ENCODE data around the gene CYTH4. TPM values are rescaled to one million over a fixed set of nuclear protein-coding genes. Genes with fewer than 3 reads are reported as not detected.

The CYTH4 gene
- total and polyA plus RNA-seq, 2 experiments from 2014 or later: not detected

DNA sequence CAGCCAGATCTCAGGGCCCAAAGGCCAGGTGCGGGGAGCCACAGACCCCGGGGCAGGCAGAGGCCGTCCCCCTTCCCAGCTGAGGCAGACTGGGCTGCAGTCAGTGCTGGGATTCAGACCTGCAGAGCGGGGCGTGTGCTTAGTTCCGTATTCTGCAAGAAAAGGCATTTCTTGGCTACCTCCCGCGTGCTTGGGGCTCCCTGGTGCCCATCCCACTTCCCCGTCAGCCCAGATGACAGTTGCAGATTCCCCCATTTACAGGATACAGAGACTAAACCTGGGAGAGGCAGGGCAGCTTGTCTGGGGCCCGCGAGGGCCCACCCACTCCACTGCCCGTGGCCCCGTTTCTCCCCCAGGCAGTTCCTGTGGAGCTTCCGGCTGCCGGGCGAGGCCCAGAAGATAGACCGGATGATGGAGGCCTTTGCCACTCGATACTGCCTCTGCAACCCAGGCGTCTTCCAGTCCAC is 18.3 kb downstream of the CYTH4 start:
- ATAC-seq: no peak; the same call in 2 of the 3 replicates
- H3K27ac Mint-ChIP-seq: no peak overlapping the region

More for the DNA sequence above, 18.3 kb downstream of the CYTH4 start:
- TF ChIP-seq, protein P1, sequence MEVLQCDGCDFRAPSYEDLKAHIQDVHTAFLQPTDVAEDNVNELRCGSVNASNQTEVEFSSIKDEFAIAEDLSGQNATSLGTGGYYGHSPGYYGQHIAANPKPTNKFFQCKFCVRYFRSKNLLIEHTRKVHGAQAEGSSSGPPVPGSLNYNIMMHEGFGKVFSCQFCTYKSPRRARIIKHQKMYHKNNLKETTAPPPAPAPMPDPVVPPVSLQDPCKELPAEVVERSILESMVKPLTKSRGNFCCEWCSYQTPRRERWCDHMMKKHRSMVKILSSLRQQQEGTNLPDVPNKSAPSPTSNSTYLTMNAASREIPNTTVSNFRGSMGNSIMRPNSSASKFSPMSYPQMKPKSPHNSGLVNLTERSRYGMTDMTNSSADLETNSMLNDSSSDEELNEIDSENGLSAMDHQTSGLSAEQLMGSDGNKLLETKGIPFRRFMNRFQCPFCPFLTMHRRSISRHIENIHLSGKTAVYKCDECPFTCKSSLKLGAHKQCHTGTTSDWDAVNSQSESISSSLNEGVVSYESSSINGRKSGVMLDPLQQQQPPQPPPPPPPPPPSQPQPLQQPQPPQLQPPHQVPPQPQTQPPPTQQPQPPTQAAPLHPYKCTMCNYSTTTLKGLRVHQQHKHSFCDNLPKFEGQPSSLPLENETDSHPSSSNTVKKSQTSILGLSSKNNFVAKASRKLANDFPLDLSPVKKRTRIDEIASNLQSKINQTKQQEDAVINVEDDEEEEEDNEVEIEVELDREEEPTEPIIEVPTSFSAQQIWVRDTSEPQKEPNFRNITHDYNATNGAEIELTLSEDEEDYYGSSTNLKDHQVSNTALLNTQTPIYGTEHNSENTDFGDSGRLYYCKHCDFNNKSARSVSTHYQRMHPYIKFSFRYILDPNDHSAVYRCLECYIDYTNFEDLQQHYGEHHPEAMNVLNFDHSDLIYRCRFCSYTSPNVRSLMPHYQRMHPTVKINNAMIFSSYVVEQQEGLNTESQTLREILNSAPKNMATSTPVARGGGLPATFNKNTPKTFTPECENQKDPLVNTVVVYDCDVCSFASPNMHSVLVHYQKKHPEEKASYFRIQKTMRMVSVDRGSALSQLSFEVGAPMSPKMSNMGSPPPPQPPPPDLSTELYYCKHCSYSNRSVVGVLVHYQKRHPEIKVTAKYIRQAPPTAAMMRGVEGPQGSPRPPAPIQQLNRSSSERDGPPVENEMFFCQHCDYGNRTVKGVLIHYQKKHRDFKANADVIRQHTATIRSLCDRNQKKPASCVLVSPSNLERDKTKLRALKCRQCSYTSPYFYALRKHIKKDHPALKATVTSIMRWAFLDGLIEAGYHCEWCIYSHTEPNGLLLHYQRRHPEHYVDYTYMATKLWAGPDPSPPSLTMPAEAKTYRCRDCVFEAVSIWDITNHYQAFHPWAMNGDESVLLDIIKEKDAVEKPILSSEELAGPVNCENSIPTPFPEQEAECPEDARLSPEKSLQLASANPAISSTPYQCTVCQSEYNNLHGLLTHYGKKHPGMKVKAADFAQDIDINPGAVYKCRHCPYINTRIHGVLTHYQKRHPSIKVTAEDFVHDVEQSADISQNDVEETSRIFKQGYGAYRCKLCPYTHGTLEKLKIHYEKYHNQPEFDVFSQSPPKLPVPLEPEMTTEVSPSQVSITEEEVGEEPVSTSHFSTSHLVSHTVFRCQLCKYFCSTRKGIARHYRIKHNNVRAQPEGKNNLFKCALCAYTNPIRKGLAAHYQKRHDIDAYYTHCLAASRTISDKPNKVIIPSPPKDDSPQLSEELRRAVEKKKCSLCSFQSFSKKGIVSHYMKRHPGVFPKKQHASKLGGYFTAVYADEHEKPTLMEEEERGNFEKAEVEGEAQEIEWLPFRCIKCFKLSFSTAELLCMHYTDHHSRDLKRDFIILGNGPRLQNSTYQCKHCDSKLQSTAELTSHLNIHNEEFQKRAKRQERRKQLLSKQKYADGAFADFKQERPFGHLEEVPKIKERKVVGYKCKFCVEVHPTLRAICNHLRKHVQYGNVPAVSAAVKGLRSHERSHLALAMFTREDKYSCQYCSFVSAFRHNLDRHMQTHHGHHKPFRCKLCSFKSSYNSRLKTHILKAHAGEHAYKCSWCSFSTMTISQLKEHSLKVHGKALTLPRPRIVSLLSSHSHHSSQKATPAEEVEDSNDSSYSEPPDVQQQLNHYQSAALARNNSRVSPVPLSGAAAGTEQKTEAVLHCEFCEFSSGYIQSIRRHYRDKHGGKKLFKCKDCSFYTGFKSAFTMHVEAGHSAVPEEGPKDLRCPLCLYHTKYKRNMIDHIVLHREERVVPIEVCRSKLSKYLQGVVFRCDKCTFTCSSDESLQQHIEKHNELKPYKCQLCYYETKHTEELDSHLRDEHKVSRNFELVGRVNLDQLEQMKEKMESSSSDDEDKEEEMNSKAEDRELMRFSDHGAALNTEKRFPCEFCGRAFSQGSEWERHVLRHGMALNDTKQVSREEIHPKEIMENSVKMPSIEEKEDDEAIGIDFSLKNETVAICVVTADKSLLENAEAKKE (CRISPR knock-in tag; IDR thresholded peaks at IDR 0.05): no peak
- TF ChIP-seq, protein P2, sequence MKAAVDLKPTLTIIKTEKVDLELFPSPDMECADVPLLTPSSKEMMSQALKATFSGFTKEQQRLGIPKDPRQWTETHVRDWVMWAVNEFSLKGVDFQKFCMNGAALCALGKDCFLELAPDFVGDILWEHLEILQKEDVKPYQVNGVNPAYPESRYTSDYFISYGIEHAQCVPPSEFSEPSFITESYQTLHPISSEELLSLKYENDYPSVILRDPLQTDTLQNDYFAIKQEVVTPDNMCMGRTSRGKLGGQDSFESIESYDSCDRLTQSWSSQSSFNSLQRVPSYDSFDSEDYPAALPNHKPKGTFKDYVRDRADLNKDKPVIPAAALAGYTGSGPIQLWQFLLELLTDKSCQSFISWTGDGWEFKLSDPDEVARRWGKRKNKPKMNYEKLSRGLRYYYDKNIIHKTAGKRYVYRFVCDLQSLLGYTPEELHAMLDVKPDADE (IDR thresholded peaks at IDR 0.05): no peak
- TF ChIP-seq, protein P3, sequence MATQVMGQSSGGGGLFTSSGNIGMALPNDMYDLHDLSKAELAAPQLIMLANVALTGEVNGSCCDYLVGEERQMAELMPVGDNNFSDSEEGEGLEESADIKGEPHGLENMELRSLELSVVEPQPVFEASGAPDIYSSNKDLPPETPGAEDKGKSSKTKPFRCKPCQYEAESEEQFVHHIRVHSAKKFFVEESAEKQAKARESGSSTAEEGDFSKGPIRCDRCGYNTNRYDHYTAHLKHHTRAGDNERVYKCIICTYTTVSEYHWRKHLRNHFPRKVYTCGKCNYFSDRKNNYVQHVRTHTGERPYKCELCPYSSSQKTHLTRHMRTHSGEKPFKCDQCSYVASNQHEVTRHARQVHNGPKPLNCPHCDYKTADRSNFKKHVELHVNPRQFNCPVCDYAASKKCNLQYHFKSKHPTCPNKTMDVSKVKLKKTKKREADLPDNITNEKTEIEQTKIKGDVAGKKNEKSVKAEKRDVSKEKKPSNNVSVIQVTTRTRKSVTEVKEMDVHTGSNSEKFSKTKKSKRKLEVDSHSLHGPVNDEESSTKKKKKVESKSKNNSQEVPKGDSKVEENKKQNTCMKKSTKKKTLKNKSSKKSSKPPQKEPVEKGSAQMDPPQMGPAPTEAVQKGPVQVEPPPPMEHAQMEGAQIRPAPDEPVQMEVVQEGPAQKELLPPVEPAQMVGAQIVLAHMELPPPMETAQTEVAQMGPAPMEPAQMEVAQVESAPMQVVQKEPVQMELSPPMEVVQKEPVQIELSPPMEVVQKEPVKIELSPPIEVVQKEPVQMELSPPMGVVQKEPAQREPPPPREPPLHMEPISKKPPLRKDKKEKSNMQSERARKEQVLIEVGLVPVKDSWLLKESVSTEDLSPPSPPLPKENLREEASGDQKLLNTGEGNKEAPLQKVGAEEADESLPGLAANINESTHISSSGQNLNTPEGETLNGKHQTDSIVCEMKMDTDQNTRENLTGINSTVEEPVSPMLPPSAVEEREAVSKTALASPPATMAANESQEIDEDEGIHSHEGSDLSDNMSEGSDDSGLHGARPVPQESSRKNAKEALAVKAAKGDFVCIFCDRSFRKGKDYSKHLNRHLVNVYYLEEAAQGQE (IDR thresholded peaks at IDR 0.05; ENCODE audit: unreplicated experiment): no peak
- no peak for TF ChIP-seq ZNF114 (CRISPR knock-in tag; IDR thresholded peaks at IDR 0.05)
- TF ChIP-seq, protein P4, sequence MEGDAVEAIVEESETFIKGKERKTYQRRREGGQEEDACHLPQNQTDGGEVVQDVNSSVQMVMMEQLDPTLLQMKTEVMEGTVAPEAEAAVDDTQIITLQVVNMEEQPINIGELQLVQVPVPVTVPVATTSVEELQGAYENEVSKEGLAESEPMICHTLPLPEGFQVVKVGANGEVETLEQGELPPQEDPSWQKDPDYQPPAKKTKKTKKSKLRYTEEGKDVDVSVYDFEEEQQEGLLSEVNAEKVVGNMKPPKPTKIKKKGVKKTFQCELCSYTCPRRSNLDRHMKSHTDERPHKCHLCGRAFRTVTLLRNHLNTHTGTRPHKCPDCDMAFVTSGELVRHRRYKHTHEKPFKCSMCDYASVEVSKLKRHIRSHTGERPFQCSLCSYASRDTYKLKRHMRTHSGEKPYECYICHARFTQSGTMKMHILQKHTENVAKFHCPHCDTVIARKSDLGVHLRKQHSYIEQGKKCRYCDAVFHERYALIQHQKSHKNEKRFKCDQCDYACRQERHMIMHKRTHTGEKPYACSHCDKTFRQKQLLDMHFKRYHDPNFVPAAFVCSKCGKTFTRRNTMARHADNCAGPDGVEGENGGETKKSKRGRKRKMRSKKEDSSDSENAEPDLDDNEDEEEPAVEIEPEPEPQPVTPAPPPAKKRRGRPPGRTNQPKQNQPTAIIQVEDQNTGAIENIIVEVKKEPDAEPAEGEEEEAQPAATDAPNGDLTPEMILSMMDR (conservative IDR thresholded peaks at IDR 0.05; ENCODE audit: low read depth in 2 of 2): no peak
- Mint-ChIP-seq H3K9me3 (no peaks in the 10 kb centered on the region), H3K27me3 (ENCODE audit: insufficient read depth, low read depth, poor library complexity) (peaks cover 19% of the 10 kb centered on the region), H3K4me1 (peaks cover 26% of the 10 kb centered on the region), H3K36me3 (ENCODE audit: low read depth) (no peaks in the 10 kb centered on the region), H3K4me3 (no peak overlapping the region)
- Histone ChIP-seq H3F3A (replicated peaks; ENCODE audit: low read depth) (no peaks in the 10 kb centered on the region), H3K4me2 (no peak overlapping the region), H3K9me2 (ENCODE audit: insufficient read depth) (no peaks in the 10 kb centered on the region), H3K27ac (ENCODE audit: low read depth) (no peak overlapping the region), H2AFZ (no peak overlapping the region), H3K4me3 (no peak overlapping the region), H4K20me1 (replicated peaks; ENCODE audit: insufficient read depth) (no peaks in the 10 kb centered on the region), H3K27me3 (ENCODE audit: insufficient read depth) (no peaks in the 10 kb centered on the region), H3K4me1 (ENCODE audit: insufficient read depth) (peaks cover 11% of the 10 kb centered on the region; the same call in 1 of the 2 replicates), H3K79me2 (replicated peaks; ENCODE audit: insufficient read depth) (no peaks in the 10 kb centered on the region), H3K36me3 (ENCODE audit: insufficient read depth) (no peaks in the 10 kb centered on the region)
- no peak for DNase-seq (ENCODE audit: low spot score)

Measured in GM23338 (cell line).